ENCODE measurements around the gene FRMD3.

The FRMD3 gene

GRCh38 chr9:83271665-83272071, 266.5 kb downstream of the FRMD3 start:
- DNase-seq, result no peak

DNA sequence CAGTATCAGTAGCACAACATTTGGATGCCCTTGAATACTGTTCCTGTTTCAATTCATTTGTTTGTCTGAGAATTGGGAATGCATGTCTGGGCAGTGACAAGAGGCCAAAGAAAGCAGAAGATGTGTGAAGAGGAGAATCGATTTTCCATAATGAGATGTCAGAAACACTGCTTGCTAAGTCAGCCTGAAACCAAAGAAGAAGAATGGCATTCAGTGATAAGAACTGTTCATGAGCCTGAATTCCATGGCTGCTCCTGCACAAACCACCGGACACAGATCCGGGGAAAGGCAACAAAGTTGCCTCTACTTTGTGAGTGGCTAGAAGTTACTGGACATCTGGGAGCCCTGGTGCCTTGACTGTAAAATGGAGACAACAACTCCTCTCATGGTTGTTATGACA, 268.1 kb downstream of the FRMD3 start:
- no peak for DNase-seq

DNA sequence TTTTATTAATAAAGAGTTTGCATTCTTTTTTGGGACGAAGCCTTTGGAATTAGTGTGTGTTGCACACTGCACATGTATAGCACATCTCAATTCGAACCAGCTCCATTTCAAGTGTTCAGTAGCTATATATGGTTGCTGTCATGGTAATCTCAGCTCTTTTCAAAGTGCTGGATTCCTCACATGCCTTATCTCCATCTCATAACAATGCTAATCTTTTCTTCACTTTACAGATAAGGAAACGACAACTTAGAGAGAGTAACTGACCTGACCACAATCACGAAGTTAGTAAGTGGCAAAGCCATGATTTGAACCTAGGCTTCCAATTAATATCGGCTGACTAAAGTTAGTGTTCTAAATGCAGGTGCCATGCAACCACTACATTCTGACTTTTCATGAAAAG, 270.5 kb downstream of the FRMD3 start:
- no peak for DNase-seq

DNA sequence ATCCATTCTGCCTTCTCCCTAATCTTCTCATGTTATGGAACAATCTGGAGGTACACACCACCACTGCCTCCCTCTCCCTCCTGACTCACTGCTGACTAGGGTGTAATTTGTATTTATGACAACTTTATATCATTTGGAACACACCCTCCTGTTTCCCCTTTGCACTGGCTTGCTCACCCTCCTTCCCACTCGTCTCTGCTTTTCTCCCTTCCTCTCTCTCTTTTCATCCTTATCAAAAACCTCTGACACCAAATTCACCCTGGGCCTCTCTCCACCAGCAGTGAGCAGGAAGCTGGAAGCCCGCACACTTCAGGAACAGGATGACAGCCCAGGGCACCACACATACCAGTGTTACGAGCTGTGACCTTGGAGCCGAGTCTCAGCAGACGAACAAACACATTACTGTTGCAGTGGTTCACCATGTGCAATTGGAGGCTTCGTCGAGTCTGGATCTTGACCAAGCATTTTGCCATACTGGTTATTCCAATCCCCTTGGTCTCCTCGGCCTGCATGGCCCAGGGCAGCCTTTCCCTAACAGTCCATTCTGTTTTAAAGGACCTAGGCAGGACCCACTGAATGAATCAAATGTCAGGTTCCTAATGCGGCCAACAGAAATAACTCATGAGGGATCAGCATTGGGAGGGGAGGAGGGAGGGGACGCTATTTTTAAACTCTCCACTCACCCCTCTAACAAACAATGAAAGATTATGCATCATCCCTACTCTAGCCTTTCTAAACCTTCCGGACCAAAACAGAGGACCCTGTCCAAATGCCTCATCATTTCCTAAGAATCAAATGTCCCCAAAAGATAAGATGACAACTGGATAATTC, 271.3 kb downstream of the FRMD3 start:
- no peak for DNase-seq

- no peak for DNase-seq
These were observed 271.9 kb downstream of the FRMD3 start for GRCh38 chr9:83266331-83266665.

DNA sequence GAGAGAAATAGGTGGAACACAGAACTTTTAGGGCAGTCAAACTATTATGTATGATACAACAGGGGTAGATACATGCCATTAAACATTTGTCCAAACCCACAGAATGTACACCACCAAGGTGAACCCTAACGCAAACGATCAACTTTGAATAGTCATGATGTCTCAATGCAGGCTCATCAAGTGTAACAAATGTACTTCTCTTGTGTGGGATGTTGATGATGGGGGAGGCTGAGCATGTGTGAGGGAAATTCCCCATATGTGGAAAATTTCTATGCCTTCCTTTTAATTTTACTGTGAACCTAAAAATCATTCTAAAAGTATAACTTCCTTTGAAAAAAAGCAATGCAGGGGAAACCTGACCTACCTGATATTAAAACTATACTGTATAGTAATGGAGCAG, 273.9 kb downstream of the FRMD3 start:
- DNase-seq, result no peak

DNA sequence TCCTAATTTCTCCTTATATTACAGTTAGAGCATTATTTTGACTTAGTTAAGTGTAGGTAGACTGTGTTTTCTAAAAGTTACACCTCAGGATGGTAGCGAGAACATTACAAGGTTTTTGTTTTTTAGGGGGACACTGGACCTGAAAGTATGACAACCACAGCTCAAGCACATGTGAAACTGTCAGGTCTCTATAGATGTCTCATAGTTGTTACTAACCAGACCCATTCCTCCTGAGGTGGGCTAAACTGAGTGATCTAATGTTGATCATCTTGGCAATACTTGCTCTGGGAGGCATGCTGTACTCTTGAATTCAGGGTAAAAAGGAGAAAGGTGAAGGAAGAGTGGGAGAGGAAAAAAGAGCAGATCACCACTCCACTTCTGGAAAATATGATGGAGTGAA, 278.6 kb downstream of the FRMD3 start:
- no peak for DNase-seq

DNA sequence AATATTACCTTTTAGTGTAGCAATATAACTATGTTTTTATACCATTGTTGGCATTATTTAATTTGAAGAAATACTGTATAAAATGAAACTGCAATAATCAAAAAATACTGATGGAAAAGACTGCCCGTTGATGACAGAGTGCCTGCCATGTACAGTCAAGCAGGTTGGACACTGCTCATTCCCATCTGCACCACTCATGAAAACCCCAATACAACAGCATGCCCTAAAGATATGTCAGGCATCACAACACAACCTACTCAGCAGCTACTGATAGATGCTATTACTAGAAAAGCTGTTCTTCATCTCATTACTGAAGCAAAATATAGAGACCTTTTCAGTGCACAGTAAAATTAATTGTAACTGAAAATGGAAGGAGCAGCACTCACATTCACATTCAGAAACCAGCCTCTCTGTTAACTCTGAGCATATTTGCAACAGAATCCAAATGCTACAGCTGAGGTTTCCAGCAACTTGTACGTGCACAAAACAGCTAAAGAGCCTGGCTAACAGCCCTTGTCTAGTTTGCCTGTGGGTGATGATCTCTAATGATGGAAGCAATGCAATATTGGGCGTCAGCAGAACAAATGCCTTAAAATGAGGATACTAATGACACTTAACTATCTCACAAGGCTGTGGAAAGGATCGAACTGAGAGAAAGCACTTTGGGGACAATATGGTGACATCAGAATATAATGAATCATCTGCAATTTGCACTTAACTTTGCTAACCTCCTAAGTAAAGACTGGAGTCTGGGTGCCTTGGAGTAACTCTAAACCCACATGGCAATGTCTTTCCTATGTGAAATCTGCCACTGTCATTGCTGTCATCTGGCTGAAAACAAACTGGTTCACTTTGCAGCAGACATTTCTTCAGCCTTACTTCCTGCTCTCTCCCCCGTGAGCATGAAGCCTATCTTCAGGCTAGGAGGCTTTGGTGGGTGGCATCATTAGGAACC, 280.0 kb downstream of the FRMD3 start:
- no peak for DNase-seq

DNA sequence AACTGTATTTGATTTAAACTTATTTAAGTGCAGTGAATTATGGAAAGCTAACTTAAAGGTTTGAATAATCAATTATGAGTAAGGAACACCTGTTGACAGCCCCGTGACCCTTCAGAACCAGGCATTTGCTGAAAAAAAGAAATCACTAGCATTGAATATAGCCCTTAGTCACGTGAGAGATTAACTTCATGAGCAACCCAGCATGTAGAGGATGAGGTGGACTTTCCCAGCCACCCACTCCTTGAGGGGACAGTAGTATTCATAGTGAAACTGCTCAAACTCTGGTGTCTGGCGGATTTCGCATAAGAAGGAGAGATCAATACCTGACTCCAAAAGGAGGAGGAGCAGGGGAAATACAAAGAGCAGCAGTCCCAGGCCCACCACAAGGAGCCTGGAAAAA, 290.5 kb downstream of the FRMD3 start:
- no peak for DNase-seq

DNA sequence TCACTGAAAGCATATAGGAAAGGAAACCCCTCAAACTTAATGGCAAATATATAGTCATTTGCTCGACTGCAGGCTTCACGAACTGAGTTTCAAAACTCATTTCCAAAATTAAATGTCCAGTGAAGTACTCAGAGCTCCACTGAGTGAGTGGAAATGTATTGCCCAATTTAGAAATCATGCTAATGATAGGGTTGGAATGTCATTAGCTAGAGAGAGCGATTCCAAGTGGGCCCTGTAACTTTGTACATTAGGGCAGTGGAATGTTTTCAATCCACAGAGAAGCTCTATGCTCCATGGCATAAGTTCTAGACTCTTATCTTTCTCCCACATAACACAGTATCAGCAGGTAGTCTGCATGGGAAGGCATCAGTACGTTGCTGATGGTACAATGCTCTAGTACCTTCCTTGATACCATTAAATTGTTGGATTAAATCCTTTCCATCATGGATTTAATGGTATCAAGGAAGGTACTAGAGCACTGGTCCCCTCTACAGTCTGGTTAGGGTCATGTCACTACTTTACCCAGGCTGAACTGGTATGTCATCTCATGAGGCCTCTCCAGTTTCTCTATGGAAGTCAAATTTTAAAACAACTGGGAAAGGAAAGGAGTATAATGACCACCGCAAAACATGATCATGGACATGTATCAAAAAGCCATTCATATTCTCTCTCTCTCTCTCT, 292.1 kb downstream of the FRMD3 start:
- no peak for DNase-seq

GRCh38 chr9:83242066-83242465, 296.1 kb downstream of the FRMD3 start:
- no peak for DNase-seq

DNA sequence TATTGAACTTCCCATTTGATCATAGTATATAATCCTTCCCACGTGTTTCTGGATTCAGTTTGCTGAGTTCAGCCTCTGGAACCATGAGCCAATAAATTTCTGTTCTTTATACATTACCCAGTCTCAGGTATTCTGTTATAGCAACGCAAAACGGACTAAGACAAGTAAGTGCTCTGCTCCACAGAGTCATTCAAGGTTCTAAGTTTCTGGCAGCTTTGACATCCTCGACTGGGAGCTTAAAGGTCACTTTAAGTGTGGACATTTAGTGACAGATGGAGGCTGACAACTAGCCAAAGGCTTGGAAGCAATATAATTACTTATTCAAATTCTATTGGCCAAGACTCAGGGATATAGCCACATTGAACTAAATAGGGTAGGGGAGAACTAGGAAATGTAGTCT, 297.5 kb downstream of the FRMD3 start:
- no peak for DNase-seq

- no peak for DNase-seq
These were observed 298.5 kb downstream of the FRMD3 start for GRCh38 chr9:83239747-83240146.

GRCh38 chr9:83238871-83239640, 299.1 kb downstream of the FRMD3 start:
- no peak for DNase-seq

- DNase-seq, result no peak
These were observed 302.0 kb downstream of the FRMD3 start for GRCh38 chr9:83236029-83236696.

DNA sequence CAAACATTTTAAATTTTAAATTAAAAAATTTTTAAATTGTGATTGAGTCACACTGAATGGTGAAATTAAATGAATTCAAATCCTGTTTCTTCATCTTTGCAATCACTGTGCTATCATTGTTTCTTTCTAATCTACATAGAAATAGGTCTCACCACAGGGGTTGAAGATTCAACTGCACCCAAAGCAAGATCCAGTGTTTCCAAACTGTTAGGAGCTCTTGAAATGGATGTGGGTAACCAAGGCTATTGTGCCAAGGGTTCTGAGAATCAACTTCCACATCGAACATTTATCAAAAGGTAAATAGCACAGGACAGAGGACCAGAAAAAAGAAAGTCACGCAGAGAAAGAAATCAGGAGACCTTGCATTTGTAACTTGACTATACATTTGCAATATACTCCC, 302.7 kb downstream of the FRMD3 start:
- DNase-seq, result no peak

DNA sequence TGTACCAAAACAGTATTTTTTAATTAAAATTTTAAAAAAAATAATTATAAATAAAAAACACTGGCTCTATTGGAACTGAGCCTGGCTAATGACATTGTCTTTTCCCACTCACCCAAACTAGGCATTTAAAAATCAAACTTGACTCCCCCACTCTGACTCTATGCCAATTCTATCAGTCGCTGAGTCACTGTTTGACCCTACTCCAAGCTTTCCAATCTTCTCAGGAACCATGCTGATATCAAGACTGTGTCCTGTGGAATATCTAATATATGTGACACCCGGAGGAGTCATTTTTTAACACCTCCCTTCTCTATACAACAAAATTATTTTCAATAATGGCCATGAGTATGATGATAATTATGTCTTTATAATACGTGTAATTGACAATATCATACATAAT, 303.7 kb downstream of the FRMD3 start:
- DNase-seq, result no peak

- DNase-seq, result no peak
These were observed 304.6 kb downstream of the FRMD3 start for GRCh38 chr9:83233647-83234046.

- no peak for DNase-seq
These were observed 307.2 kb downstream of the FRMD3 start for GRCh38 chr9:83231039-83231438.

GRCh38 chr9:83220730-83221129, 317.5 kb downstream of the FRMD3 start:
- no peak for DNase-seq

DNA sequence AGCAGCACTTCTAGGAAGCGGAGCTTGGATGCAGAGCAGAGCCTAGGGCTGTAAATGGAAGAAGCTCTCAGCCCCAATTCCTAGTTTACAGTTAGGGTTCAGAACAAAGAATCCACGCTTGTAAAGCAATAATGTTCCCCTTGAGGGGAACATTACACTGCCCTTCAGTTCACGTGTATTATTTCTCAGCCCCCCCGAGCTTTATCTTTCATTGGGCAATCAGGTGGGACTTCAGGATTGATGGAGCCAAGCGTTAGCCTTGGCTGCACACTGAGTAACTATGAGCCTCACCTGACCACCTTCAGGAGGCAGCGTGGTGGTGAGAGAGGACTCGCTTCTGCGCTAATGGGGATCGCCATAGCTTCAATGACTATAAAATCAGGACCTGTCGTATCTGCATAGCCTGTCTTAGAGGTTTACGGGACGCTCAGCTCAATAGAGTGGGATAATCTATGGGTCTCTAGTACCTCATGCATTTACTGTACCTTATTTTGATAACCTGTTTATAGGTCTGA, 318.2 kb downstream of the FRMD3 start:
- DNase-seq, result no peak
